K562 (cell line): ENCODE data around the gene ERP44. TPM values are rescaled to one million over a fixed set of nuclear protein-coding genes. Genes with fewer than 3 reads are reported as not detected.

Experiments used
- ATAC-seq: fragments of 200-7000 bp; cut with Tn5 transposase; 3 replicates; pipeline ENCODE4 v1.9.1; 2020; ENCODE audit warnings: moderate library complexity
- BruUV-seq: library from RNA; stranded (reverse); fragments of 400-500 nt; replicated peaks from 2 replicates; lab custom pipeline; 2021; lab: Mats Ljungman, UMichigan
- CTCF ChIA-PET: fragments of 300-600 bp; formaldehyde crosslinking; extraction: SDS; loops from one replicate; lab custom pipeline; 2021; ENCODE audit warnings: low intra/inter-chr PET ratio; lab: Yijun Ruan, JAX
- POLR2A ChIA-PET: fragments of 300-600, 350-650 bp; sonication (Branson Sonifier 250); formaldehyde crosslinking; extraction: SDS; loops from one replicate; lab custom pipeline; 2021; ENCODE audit warnings: antibody characterized with exemption, inconsistent platforms; lab: Yijun Ruan, JAX
- DNase-seq, 4 experiments: peaks; one replicate each; pipeline versions ENCODE4 v3.0.0 to v3.0.0-alpha.2; 2011 to 2018; ENCODE audit warnings: low spot score in 3 of 4, mixed read lengths in 3 of 4; ENCODE audit errors: extremely low read depth in 1 of 4
- FAIRE-seq: peaks from 2 replicates; lab custom pipeline; 2011; peaks lifted over from hg19 to GRCh38; lab: Jason Lieb, UNC
- H2AFZ ChIP-seq: 2 replicates; pipeline ENCODE4 v1.6.0; 2011; ENCODE audit warnings: low read depth, low read length, control low read depth, inconsistent platforms
- H3K27ac ChIP-seq: fragments of 200-600 bp; 3 replicates; pipeline ENCODE4 v1.8.0; 2011; ENCODE audit warnings: low read depth, mild to moderate bottlenecking, control low read depth, inconsistent platforms, low read length, moderate library complexity, mixed read lengths; ENCODE audit errors: extremely low read depth
- H3K27me3 ChIP-seq, 2 experiments: fragments of 300-600 bp in 1 of 2; 2 replicates in 1 of 2; 3 replicates in 1 of 2; pipeline versions ENCODE4 v1.6.0 to v1.8.0; 2011; ENCODE audit warnings: inconsistent platforms in 2 of 2, low read length in 2 of 2, mild to moderate bottlenecking in 1 of 2, mixed read lengths in 1 of 2, moderate library complexity in 1 of 2; ENCODE audit not compliant: control insufficient read depth in 2 of 2, insufficient read depth in 2 of 2
- H3K36me3 ChIP-seq: fragments of 300-600 bp; 3 replicates; pipeline ENCODE4 v1.8.0; 2011; ENCODE audit warnings: mild to moderate bottlenecking, low read length, inconsistent platforms; ENCODE audit not compliant: control insufficient read depth, insufficient read depth
- H3K4me1 ChIP-seq, 2 experiments: fragments of 200-600 bp in 1 of 2; replicated peaks in 1 of 2; 2 replicates in 1 of 2; 3 replicates in 1 of 2; pipeline versions ENCODE4 v1.5.1 to v1.8.0; 2011; ENCODE audit warnings: inconsistent platforms in 2 of 2, low read length in 2 of 2, mild to moderate bottlenecking in 1 of 2, mixed read lengths in 1 of 2, moderate library complexity in 1 of 2; ENCODE audit not compliant: control insufficient read depth in 2 of 2, insufficient read depth in 2 of 2
- H3K4me2 ChIP-seq: 2 replicates; pipeline ENCODE4 v1.6.1; 2011; ENCODE audit warnings: low read length, control low read depth, inconsistent platforms, mixed read lengths; ENCODE audit not compliant: insufficient read depth
- H3K4me3 ChIP-seq: fragments of 200-600 bp; sonication (generic), shearing (Covaris generic); 2 replicates; pipeline ENCODE4 v1.5.1; 2016; ENCODE audit warnings: control low read depth, inconsistent platforms
- H3K79me2 ChIP-seq: fragments of 200-600 bp; 3 replicates; pipeline ENCODE4 v1.8.0; 2011; ENCODE audit warnings: low read length, inconsistent platforms; ENCODE audit not compliant: control insufficient read depth, insufficient read depth
- H3K9ac ChIP-seq, 2 experiments: 2 replicates each; pipeline versions ENCODE4 v1.6.0 to v1.6.1; 2011; ENCODE audit warnings: low read depth in 2 of 2, low read length in 2 of 2, control low read depth in 1 of 2, inconsistent platforms in 1 of 2, mild to moderate bottlenecking in 1 of 2, mixed read lengths in 1 of 2; ENCODE audit not compliant: insufficient read depth in 1 of 2
- H3K9me1 ChIP-seq: one replicate; pipeline ENCODE4 v1.6.0; 2011; ENCODE audit warnings: inconsistent platforms, mild to moderate bottlenecking, low read length, moderate library complexity; ENCODE audit not compliant: control insufficient read depth, insufficient read depth
- H3K9me3 ChIP-seq: replicated peaks from 2 replicates; pipeline ENCODE4 v1.5.1; 2011; ENCODE audit warnings: low read depth, low read length, inconsistent platforms; ENCODE audit not compliant: control insufficient read depth, insufficient read depth
- H4K20me1 ChIP-seq: replicated peaks from 2 replicates; pipeline ENCODE4 v1.6.1; 2011; ENCODE audit warnings: low read length, inconsistent platforms, mixed read lengths; ENCODE audit not compliant: control insufficient read depth, insufficient read depth
- ATF3 ChIP-seq, 2 experiments: fragments of 450-650 bp in 1 of 2; sonication (generic) in 1 of 2; formaldehyde crosslinking in 1 of 2; IDR thresholded peaks in 1 of 2; conservative IDR thresholded peaks in 1 of 2; 2 replicates each; pipeline versions ENCODE4 v1.6.1 to v1.8.1; 2016 to 2023; ENCODE audit warnings: mild to moderate bottlenecking in 2 of 2, moderate library complexity in 2 of 2, inconsistent platforms in 1 of 2, missing genetic modification reagents in 1 of 2
- CTCF ChIP-seq, 3 experiments: IDR thresholded peaks in 2 of 3; conservative IDR thresholded peaks in 1 of 3; 2 replicates each; pipeline ENCODE4 v1.5.1; 2011 to 2012; ENCODE audit warnings: low read length in 3 of 3, mild to moderate bottlenecking in 3 of 3, control low read depth in 2 of 3, improper control_type of control experiment in 1 of 3, inconsistent platforms in 1 of 3, low read depth in 1 of 3, mixed read lengths in 1 of 3, moderate library complexity in 1 of 3; ENCODE audit not compliant: insufficient read depth in 2 of 3
- GABPA ChIP-seq: fragments of 200-800 bp; sonication (Bioruptor generic); conservative IDR thresholded peaks from 2 replicates; pipeline ENCODE4 v1.6.1; 2016; ENCODE audit warnings: low read depth, missing genetic modification characterization, missing compliant biosample characterization
- HINFP ChIP-seq: fragments of 450-650 bp; conservative IDR thresholded peaks from 2 replicates; pipeline ENCODE4 v1.6.1; 2016; ENCODE audit warnings: missing genetic modification characterization, low read depth, mild to moderate bottlenecking, control low read depth, missing compliant biosample characterization
- KLF16 ChIP-seq: IDR thresholded peaks from 2 replicates; pipeline ENCODE4 v1.6.1; 2016; ENCODE audit warnings: antibody characterized with exemption
- RBM14 ChIP-seq: fragments of 200-400 bp; formaldehyde crosslinking; IDR thresholded peaks from 2 replicates; pipeline ENCODE4 v1.6.1; 2018; ENCODE audit warnings: low read depth, mild to moderate bottlenecking, low read length, moderate library complexity, borderline replicate concordance; ENCODE audit not compliant: insufficient read depth
- RBM34 ChIP-seq: fragments of 200-400 bp; formaldehyde crosslinking; IDR thresholded peaks from 2 replicates; pipeline ENCODE4 v1.6.1; 2018; ENCODE audit warnings: low read length, borderline replicate concordance; ENCODE audit not compliant: insufficient read depth
- STAT6 ChIP-seq: sonication (generic); formaldehyde crosslinking; IDR thresholded peaks from 2 replicates; pipeline ENCODE4 v1.8.1; 2023; ENCODE audit warnings: mild to moderate bottlenecking, missing genetic modification reagents
- TARDBP ChIP-seq: fragments of 450-650 bp; IDR thresholded peaks from 2 replicates; pipeline ENCODE4 v1.6.1; 2016
- ZC3H4 ChIP-seq: sonication (generic); formaldehyde crosslinking; IDR thresholded peaks from 2 replicates; pipeline ENCODE4 v1.9.0; 2021; ENCODE audit warnings: missing genetic modification reagents, borderline replicate concordance
- ZC3H8 ChIP-seq: fragments of 450-650 bp; IDR thresholded peaks from 2 replicates; pipeline ENCODE4 v1.6.1; 2017
- ZNF12 ChIP-seq: sonication (generic); formaldehyde crosslinking; IDR thresholded peaks from 2 replicates; pipeline ENCODE4 v1.4.0; 2020; ENCODE audit warnings: mild to moderate bottlenecking, missing genetic modification reagents
- ZNF165 ChIP-seq: fragments of 250-450 bp; sonication (Bioruptor Pico); IDR thresholded peaks from 2 replicates; pipeline ENCODE4 v1.4.0; 2020; ENCODE audit warnings: borderline replicate concordance
- ZNF707 ChIP-seq: fragments of 250-450 bp; sonication (Bioruptor Pico); conservative IDR thresholded peaks from 2 replicates; pipeline ENCODE4 v1.8.0; 2022; ENCODE audit warnings: inconsistent platforms, mild to moderate bottlenecking, moderate library complexity
- WGBS: fragments of 100-300 bp; shearing (Covaris generic); methylation state at CpG from one replicate; pipeline ENCODE4 v1.1.6; 2016; ENCODE audit warnings: low coverage, mixed read lengths; ENCODE audit not compliant: insufficient coverage; ENCODE audit errors: missing lambda C conversion rate; 5-methylcytosine and 5-hydroxymethylcytosine counted together
- in situ Hi-C: fragments of 300-500 bp; cut with MboI; formaldehyde crosslinking; loops from 4 replicates; pipeline ENCODE4 v1.15.0; 2018; ENCODE audit warnings: inconsistent platforms, mixed read lengths
- intact Hi-C: fragments of 100-400 bp; cut with micrococcal nuclease; formaldehyde crosslinking; loops from 2 replicates; pipeline ENCODE4 v1.14.2; 2022
- polyA plus RNA-seq, 8 experiments: library from polyadenylated mRNA; depleted of rRNA in 4 of 8; stranded (reverse) in 5 of 8; unstranded in 3 of 8; fragments of >200 nt; fragmentation: Nextera tagmentation in 2 of 8; fragmentation: Illumina TruSeq in 1 of 8; extraction: Ambion mirVana in 2 of 8; extraction: Trizol in 1 of 8; gene quantifications; 2 replicates each; pipeline versions ENCODE4 v1.2.1 to v1.2.3, GENCODE V29; 2011 to 2014; ENCODE audit warnings: inconsistent platforms in 1 of 8, missing spikeins in 1 of 8
- total RNA-seq, 7 experiments: library from RNA; depleted of rRNA in 6 of 7; stranded (reverse); fragments of >200 nt in 6 of 7; fragmentation: Illumina TruSeq in 2 of 7; extraction: Trizol in 2 of 7; gene quantifications; 2 replicates each; pipeline versions ENCODE4 v1.2.1 to v1.2.3, GENCODE V29; 2011 to 2021; ENCODE audit warnings: low replicate concordance in 1 of 7

ERP44 gene
- total and polyA plus RNA-seq, 9 of the 15 experiments (the other 6 are each of a cell fraction or from before 2014, with no cell fraction given) = 9.2 to 23.4 (median 13.6) TPM

- TF ChIP-seq RBM34 (no peak), HINFP (tag) (no peak)
Measured at GRCh38 chr9:100014846-100015245, 84.0 kb downstream of the ERP44 start (continued).

GRCh38 chr9:100013573-100013972, 85.2 kb downstream of the ERP44 start:
- peaks cover 6% of the 10 kb centered on the region; the same call in 1 of the 2 replicates for H3K9me3 ChIP-seq
- peaks cover 55% of the 10 kb centered on the region for H3K36me3 ChIP-seq
- FAIRE-seq (no peak), DNase-seq (no peak), ATAC-seq (no peak)
- no peak overlapping the region for H2AFZ ChIP-seq
- WGBS = 57% methylated on average over 2 of the region's 2 CpGs
- no peak overlapping the region for H3K9ac ChIP-seq
- no peaks in the 10 kb centered on the region for H3K79me2 ChIP-seq
- no peak overlapping the region for H3K27ac ChIP-seq
- no peaks in the 10 kb centered on the region for H3K4me1 ChIP-seq
- H3K4me2 ChIP-seq = no peak overlapping the region
- no peaks in the 10 kb centered on the region for H3K9me1 ChIP-seq
- H3K4me3 ChIP-seq = no peak overlapping the region
- CTCF ChIA-PET = no interaction called here
- no peaks in the 10 kb centered on the region for H4K20me1 ChIP-seq
- POLR2A ChIA-PET = interaction anchor here (0.6 kb wide), 3 partner anchors 125 to 1018 kb away, joined by 3 read pairs; no protein-coding TSS in a partner anchor
- in situ Hi-C loops = loop anchor here (10.0 to 25.0 kb wide), 2 partner anchors 751 to 829 kb away; no protein-coding TSS in a partner anchor
- intact Hi-C loops = loop anchor here (5.0 kb wide), 2 partner anchors 746 to 831 kb away; no protein-coding TSS in a partner anchor
- H3K27me3 ChIP-seq = no peaks in the 10 kb centered on the region
- BruUV-seq = no TSS peak
- no peak for TF ChIP-seq ZNF707 (CRISPR knock-in tag)
- no peak for TF ChIP-seq ZC3H8
- no peak for TF ChIP-seq CTCF (IDR thresholded peaks at IDR 0.05 in 2 of 3, conservative IDR thresholded peaks at IDR 0.05 in 1 of 3; ENCODE audit: insufficient read depth in 2 of 3, low read depth in 1 of 3, low read length in 3 of 3)
- TF ChIP-seq ZNF165 (CRISPR knock-in tag) = no peak
- TF ChIP-seq KLF16 = no peak
- no peak for TF ChIP-seq ZC3H4 (CRISPR knock-in tag)
- TF ChIP-seq RBM14 = no peak
- TF ChIP-seq ATF3 (IDR thresholded peaks at IDR 0.05) = no peak
- no peak for TF ChIP-seq ATF3 (CRISPR knock-in tag; conservative IDR thresholded peaks at IDR 0.05)
- no peak for TF ChIP-seq ZNF12 (CRISPR knock-in tag)
- no peak for TF ChIP-seq GABPA (tag)
- no peak for TF ChIP-seq STAT6 (CRISPR knock-in tag)
- TF ChIP-seq TARDBP = no peak
